Measurements from ENCODE around the gene CCDC97. TPM values are rescaled to one million over a fixed set of nuclear protein-coding genes. Genes with fewer than 3 reads are reported as not detected.

Gene CCDC97
- total RNA-seq, 1 experiment from 2014 or later = 39.4 TPM

GRCh38 chr19:41269055-41269454 is 40.9 kb upstream of the CCDC97 start:
- H3K36me3 Mint-ChIP-seq (ENCODE audit: insufficient read depth in 1 of 3, low read depth in 3 of 3) = peaks cover 50 to 88% (median 77%) of the 10 kb centered on the region in 3 experiments

More at GRCh38 chr19:41269055-41269454, 40.9 kb upstream of the CCDC97 start:
- no peak overlapping the region for H2BK5ac ChIP-seq (ENCODE audit: insufficient read length, low read length)
- no peaks in the 10 kb centered on the region; the same call in 1 of the 2 replicates for H3K27me3 Mint-ChIP-seq (ENCODE audit: low read depth)
- H2AFZ ChIP-seq (ENCODE audit: low read length) = no peak overlapping the region
- H2BK12ac ChIP-seq (ENCODE audit: insufficient read length, low read depth, low read length) = no peak overlapping the region
- no peaks in the 10 kb centered on the region for H3K4me1 ChIP-seq (ENCODE audit: insufficient read depth, low read length)
- H3K9ac ChIP-seq (ENCODE audit: extremely low read depth, insufficient read length, low read length) = no peak overlapping the region
- no CpG with 5 or more reads among the region's 2 CpGs for WGBS (ENCODE audit: extremely low coverage, insufficient read length, low lambda C conversion rate)
- H3K23me2 ChIP-seq (ENCODE audit: insufficient read length, low read depth, low read length, poor library complexity, severe bottlenecking) = peaks cover 10% of the 10 kb centered on the region
- no peak overlapping the region for H4K91ac ChIP-seq (ENCODE audit: insufficient read length, low read depth, low read length)
- H3K4ac ChIP-seq (ENCODE audit: low read depth, low read length) = no peak overlapping the region
- no peak overlapping the region for H3K56ac ChIP-seq (ENCODE audit: insufficient read length, low read depth, low read length)
- H3T11ph ChIP-seq (ENCODE audit: low read length) = no peak overlapping the region
- H3K27ac ChIP-seq (ENCODE audit: insufficient read length, low read depth, low read length) = no peak overlapping the region
- H3K14ac ChIP-seq (ENCODE audit: insufficient read depth, low read length) = no peak overlapping the region
- H3K27me3 ChIP-seq (ENCODE audit: insufficient read depth, low read length) = no peaks in the 10 kb centered on the region
- H3K4me1 Mint-ChIP-seq = peaks cover 22 to 26% of the 10 kb centered on the region in 2 experiments
- DNase-seq = no peak
- H2BK20ac ChIP-seq (ENCODE audit: low read depth, low read length, poor library complexity, severe bottlenecking) = no peak overlapping the region
- no peak for TF ChIP-seq CTCF (conservative IDR thresholded peaks at IDR 0.05)
- no peak overlapping the region for H3K18ac ChIP-seq (ENCODE audit: insufficient read length, low read depth, low read length)
- H2BK120ac ChIP-seq (ENCODE audit: low read depth, low read length, poor library complexity, severe bottlenecking) = no peak overlapping the region
- no peak overlapping the region for H4K8ac ChIP-seq (replicated peaks; ENCODE audit: insufficient read length, low read depth, low read length)
- H3K23ac ChIP-seq (ENCODE audit: insufficient read length, low read depth, low read length) = no peak overlapping the region
- H2AK5ac ChIP-seq (ENCODE audit: insufficient read length, low read length) = no peak overlapping the region
- H4K5ac ChIP-seq (ENCODE audit: insufficient read length, low read depth, low read length) = no peak overlapping the region
- H3K27ac Mint-ChIP-seq = no peak overlapping the region
- H3K79me1 ChIP-seq (ENCODE audit: insufficient read depth, low read depth, low read length, poor library complexity, severe bottlenecking) = peaks cover 11% of the 10 kb centered on the region
- H4K20me1 ChIP-seq (ENCODE audit: control insufficient read depth, insufficient read depth, insufficient read length) = no peaks in the 10 kb centered on the region
- H3K4me2 ChIP-seq (ENCODE audit: insufficient read depth, insufficient read length, low read length) = no peak overlapping the region
- no peak overlapping the region for H2BK15ac ChIP-seq (ENCODE audit: low read depth, low read length)
- no peak overlapping the region for H3K4me3 Mint-ChIP-seq
- H3K79me2 ChIP-seq (ENCODE audit: insufficient read depth, low read length) = peaks cover 28% of the 10 kb centered on the region
- H3K9me3 ChIP-seq (ENCODE audit: control insufficient read depth, low read depth, low read length) = no peaks in the 10 kb centered on the region
- H3K9me3 Mint-ChIP-seq = no peaks in the 10 kb centered on the region; a peak in 1 of 5 replicates

Data from H9 (cell line).